Endodermal cell (in vitro differentiated cells): Measurements from ENCODE around the gene ZNF407. TPM values are rescaled to one million over a fixed set of nuclear protein-coding genes. Genes with fewer than 3 reads are reported as not detected.

Source experiments
- DNase-seq: peaks from one replicate; pipeline ENCODE4 v3.0.0-alpha.2; 2017
- H3K27ac ChIP-seq: 2 replicates; pipeline ENCODE4 v1.5.1; 2013; ENCODE audit warnings: mild to moderate bottlenecking, low read depth, low read length, moderate library complexity
- H3K27me3 ChIP-seq: 2 replicates; pipeline ENCODE4 v1.6.1; 2013; ENCODE audit warnings: mild to moderate bottlenecking, low read length, moderate library complexity; ENCODE audit not compliant: insufficient read depth, control insufficient read depth, poor library complexity, severe bottlenecking
- H3K36me3 ChIP-seq: 2 replicates; pipeline ENCODE4 v1.7.0; 2013; ENCODE audit warnings: mild to moderate bottlenecking, low read length, moderate library complexity; ENCODE audit not compliant: control insufficient read depth, insufficient read depth
- H3K4me1 ChIP-seq: one replicate; pipeline ENCODE4 v1.7.0; 2013; ENCODE audit warnings: low read length; ENCODE audit not compliant: control insufficient read depth, insufficient read depth
- H3K4me3 ChIP-seq: 2 replicates; pipeline ENCODE4 v1.5.1; 2013; ENCODE audit warnings: mild to moderate bottlenecking, low read length, moderate library complexity
- H3K9ac ChIP-seq: 2 replicates; pipeline ENCODE4 v1.6.1; 2013; ENCODE audit warnings: mild to moderate bottlenecking, low read length, moderate library complexity; ENCODE audit not compliant: poor library complexity, severe bottlenecking; ENCODE audit errors: extremely low read depth
- H3K9me3 ChIP-seq: 2 replicates; pipeline ENCODE4 v1.6.1; 2013; ENCODE audit warnings: mild to moderate bottlenecking, low read length, moderate library complexity; ENCODE audit not compliant: control insufficient read depth
- H3K27ac Mint-ChIP-seq: 2 replicates; pipeline ENCODE4 v1.8.0; 2020; ENCODE audit warnings: mixed read lengths
- H3K27me3 Mint-ChIP-seq: 2 replicates; pipeline ENCODE4 v1.8.0; 2021; ENCODE audit warnings: mild to moderate bottlenecking, mixed read lengths; ENCODE audit not compliant: insufficient read depth
- H3K36me3 Mint-ChIP-seq: 2 replicates; pipeline ENCODE4 v1.8.0; 2020; ENCODE audit warnings: low read depth, mixed read lengths
- H3K4me1 Mint-ChIP-seq: 2 replicates; pipeline ENCODE4 v1.8.0; 2020; ENCODE audit warnings: mixed read lengths
- H3K4me3 Mint-ChIP-seq: 2 replicates; pipeline ENCODE4 v1.8.0; 2020; ENCODE audit warnings: mild to moderate bottlenecking, moderate library complexity, mixed read lengths
- H3K9me3 Mint-ChIP-seq: 2 replicates; pipeline ENCODE4 v1.8.0; 2020; ENCODE audit warnings: mild to moderate bottlenecking, mixed read lengths
- CTCF ChIP-seq: fragments of 200-600 bp; sonication (generic); conservative IDR thresholded peaks from 2 replicates; pipeline ENCODE4 v1.5.0; 2021; ENCODE audit warnings: antibody characterized with exemption, mild to moderate bottlenecking
- WGBS, 2 experiments: methylation state at CpG; one replicate each; pipeline versions ENCODE4 v1.1.5 to v1.1.7; 2013; ENCODE audit warnings: missing lambda C conversion rate in 2 of 2, mixed read lengths in 1 of 2; ENCODE audit not compliant: insufficient coverage in 1 of 2, insufficient read length in 1 of 2; 5-methylcytosine and 5-hydroxymethylcytosine counted together
- total RNA-seq, 2 donors: library from RNA; stranded (reverse); fragmentation: NEBNext Ultra II Directional in 1 of 2; extraction: Animal tissue kit (Norgen Biotek cat#: 25700) in 1 of 2; gene quantifications; 2 replicates in 1 of 2; 3 replicates in 1 of 2; pipeline ENCODE4 v1.2.1, GENCODE V29; 2021

The ZNF407 gene
- total RNA-seq, 2 donors from 2014 or later: 7.6 to 13.1 TPM

GRCh38 chr18:74766251-74766650, 168.6 kb downstream of the ZNF407 start:
- Histone ChIP-seq H3K36me3 (no peaks in the 10 kb centered on the region), H3K9me3 (no peaks in the 10 kb centered on the region), H3K4me1 (peaks cover 7% of the 10 kb centered on the region), H3K27me3 (no peaks in the 10 kb centered on the region), H3K9ac (no peak overlapping the region), H3K4me3 (no peak overlapping the region), H3K27ac (no peak overlapping the region)
- Mint-ChIP-seq H3K36me3 (peaks cover 2% of the 10 kb centered on the region), H3K27ac (no peak overlapping the region), H3K27me3 (no peaks in the 10 kb centered on the region), H3K4me3 (no peak overlapping the region), H3K9me3 (peaks cover 6% of the 10 kb centered on the region), H3K4me1 (peaks cover 15% of the 10 kb centered on the region)
- WGBS, 2 experiments: 87 to 93% methylated on average over 3 of the region's 3 CpGs
- DNase-seq: no peak
- TF ChIP-seq CTCF: no peak

GRCh38 chr18:74768096-74768495, 170.4 kb downstream of the ZNF407 start:
- 90 to 93% methylated on average over 2 of the region's 2 CpGs for WGBS, 2 experiments
- Mint-ChIP-seq H3K36me3 (peaks cover 2% of the 10 kb centered on the region), H3K4me1 (peaks cover 15% of the 10 kb centered on the region)

GRCh38 chr18:74773171-74773624, 175.5 kb downstream of the ZNF407 start:
- Mint-ChIP-seq H3K9me3 (no peaks in the 10 kb centered on the region), H3K27ac (no peak overlapping the region), H3K4me1 (peaks cover 2% of the 10 kb centered on the region), H3K27me3 (no peaks in the 10 kb centered on the region), H3K36me3 (no peaks in the 10 kb centered on the region), H3K4me3 (no peak overlapping the region)
- Histone ChIP-seq H3K4me1 (no peaks in the 10 kb centered on the region), H3K9me3 (no peaks in the 10 kb centered on the region), H3K4me3 (no peak overlapping the region), H3K27me3 (no peaks in the 10 kb centered on the region), H3K9ac (no peak overlapping the region), H3K27ac (no peak overlapping the region), H3K36me3 (no peaks in the 10 kb centered on the region)
- WGBS, 2 experiments: 92 to 100% methylated on average over 2 of the region's 3 CpGs
- DNase-seq: no peak
- TF ChIP-seq CTCF: no peak

More at GRCh38 chr18:74768096-74768495, 170.4 kb downstream of the ZNF407 start:
- no peak overlapping the region for H3K4me3 ChIP-seq
- no peak for TF ChIP-seq CTCF
- no peak overlapping the region for H3K9ac ChIP-seq
- Mint-ChIP-seq H3K27ac (no peak overlapping the region), H3K27me3 (no peaks in the 10 kb centered on the region), H3K9me3 (peaks cover 6% of the 10 kb centered on the region), H3K4me3 (no peak overlapping the region)
- no peaks in the 10 kb centered on the region for H3K27me3 ChIP-seq
- no peaks in the 10 kb centered on the region for H3K9me3 ChIP-seq
- H3K27ac ChIP-seq: no peak overlapping the region
- peaks cover 7% of the 10 kb centered on the region for H3K4me1 ChIP-seq
- H3K36me3 ChIP-seq: no peaks in the 10 kb centered on the region
- no peak for DNase-seq
